GM23338 (cell line): ENCODE results near the gene MAN2B2. TPM values are rescaled to one million over a fixed set of nuclear protein-coding genes. Genes with fewer than 3 reads are reported as not detected.

Source experiments
- ATAC-seq: fragments of 200-7000 bp; cut with Tn5 transposase; 3 replicates; pipeline ENCODE4 v1.9.1; 2020
- DNase-seq: peaks from one replicate; pipeline ENCODE4 v3.0.0-alpha.2; 2015; ENCODE audit warnings: low spot score
- H2AFZ ChIP-seq: fragments of 200-600 bp; sonication (generic); 2 replicates; pipeline ENCODE4 v1.8.0; 2016; ENCODE audit warnings: antibody characterized with exemption, mild to moderate bottlenecking, moderate library complexity
- H3F3A ChIP-seq: fragments of 200-600 bp; sonication (generic); replicated peaks from 2 replicates; pipeline ENCODE4 v1.8.0; 2017; ENCODE audit warnings: antibody characterized with exemption, mixed run types, low read depth
- H3K27ac ChIP-seq: fragments of 200-600 bp; sonication (generic); 2 replicates; pipeline ENCODE4 v1.6.1; 2016; ENCODE audit warnings: low read depth
- H3K27me3 ChIP-seq: fragments of 200-600 bp; sonication (generic); 2 replicates; pipeline ENCODE4 v1.8.0; 2016; ENCODE audit warnings: mild to moderate bottlenecking, mixed run types, moderate library complexity; ENCODE audit not compliant: insufficient read depth
- H3K36me3 ChIP-seq: fragments of 200-600 bp; sonication (generic); 2 replicates; pipeline ENCODE4 v1.8.0; 2016; ENCODE audit warnings: mild to moderate bottlenecking; ENCODE audit not compliant: insufficient read depth
- H3K4me1 ChIP-seq: fragments of 200-600 bp; sonication (generic); 2 replicates; pipeline ENCODE4 v1.8.0; 2016; ENCODE audit warnings: mild to moderate bottlenecking, moderate library complexity; ENCODE audit not compliant: insufficient read depth
- H3K4me2 ChIP-seq: fragments of 200-600 bp; sonication (generic); 2 replicates; pipeline ENCODE4 v1.7.1; 2017; ENCODE audit warnings: mixed run types
- H3K4me3 ChIP-seq: fragments of 200-600 bp; sonication (generic); 2 replicates; pipeline ENCODE4 v1.6.1; 2016; ENCODE audit warnings: mixed run types
- H3K79me2 ChIP-seq: fragments of 200-600 bp; sonication (generic); replicated peaks from 2 replicates; pipeline ENCODE4 v1.8.0; 2017; ENCODE audit warnings: mild to moderate bottlenecking; ENCODE audit not compliant: insufficient read depth
- H3K9me2 ChIP-seq: fragments of 200-600 bp; sonication (generic); 2 replicates; pipeline ENCODE4 v1.8.0; 2017; ENCODE audit not compliant: insufficient read depth
- H4K20me1 ChIP-seq: fragments of 200-600 bp; sonication (generic); replicated peaks from 2 replicates; pipeline ENCODE4 v1.8.0; 2017; ENCODE audit warnings: mild to moderate bottlenecking; ENCODE audit not compliant: insufficient read depth
- H3K27ac Mint-ChIP-seq: 2 replicates; pipeline ENCODE4 v1.8.0; 2020; ENCODE audit warnings: inconsistent platforms, mild to moderate bottlenecking, moderate library complexity, mixed read lengths
- H3K27me3 Mint-ChIP-seq: 3 replicates; pipeline ENCODE4 v1.8.0; 2022; ENCODE audit warnings: low read depth, mild to moderate bottlenecking, moderate library complexity, mixed read lengths, inconsistent platforms; ENCODE audit not compliant: insufficient read depth, poor library complexity
- H3K36me3 Mint-ChIP-seq: 3 replicates; pipeline ENCODE4 v1.8.0; 2021; ENCODE audit warnings: low read depth, mild to moderate bottlenecking, inconsistent platforms, moderate library complexity, mixed read lengths
- H3K4me1 Mint-ChIP-seq: 3 replicates; pipeline ENCODE4 v1.8.0; 2020; ENCODE audit warnings: mild to moderate bottlenecking, inconsistent platforms, mixed read lengths
- H3K4me3 Mint-ChIP-seq: 3 replicates; pipeline ENCODE4 v1.8.0; 2021; ENCODE audit warnings: moderate library complexity, mild to moderate bottlenecking, inconsistent platforms, mixed read lengths
- H3K9me3 Mint-ChIP-seq: 3 replicates; pipeline ENCODE4 v1.8.0; 2020; ENCODE audit warnings: moderate library complexity, mild to moderate bottlenecking, inconsistent platforms, mixed read lengths
- CREB1 ChIP-seq: fragments of 250-450 bp; sonication (Bioruptor Pico); IDR thresholded peaks from 2 replicates; pipeline ENCODE4 v1.5.0; 2020; ENCODE audit warnings: low read depth, mild to moderate bottlenecking, moderate library complexity
- EZH2 ChIP-seq: fragments of 200-600 bp; sonication (generic); IDR thresholded peaks from one replicate; pipeline ENCODE4 v1.8.0; 2017; ENCODE audit warnings: antibody characterized with exemption, mild to moderate bottlenecking, low read depth; ENCODE audit not compliant: unreplicated experiment
- EZH2phosphoT487 ChIP-seq: fragments of 200-600 bp; sonication (generic); IDR thresholded peaks from one replicate; pipeline ENCODE4 v1.8.1; 2018; ENCODE audit warnings: antibody characterized with exemption; ENCODE audit not compliant: unreplicated experiment
- JUNB ChIP-seq: IDR thresholded peaks from one replicate; pipeline ENCODE4 v1.6.1; 2016; ENCODE audit warnings: antibody characterized with exemption; ENCODE audit not compliant: unreplicated experiment
- NANOG ChIP-seq: IDR thresholded peaks from 2 replicates; pipeline ENCODE4 v1.6.1; 2016; ENCODE audit warnings: antibody characterized with exemption, borderline replicate concordance
- POLR2AphosphoS5 ChIP-seq: IDR thresholded peaks from 2 replicates; pipeline ENCODE4 v1.6.1; 2016; ENCODE audit warnings: antibody characterized with exemption, low read depth
- STAT1 ChIP-seq: IDR thresholded peaks from one replicate; pipeline ENCODE4 v1.6.1; 2016; ENCODE audit warnings: antibody characterized with exemption; ENCODE audit not compliant: unreplicated experiment
- ZNF114 ChIP-seq: fragments of 250-450 bp; sonication (Bioruptor Pico); IDR thresholded peaks from 2 replicates; pipeline ENCODE4 v1.5.0; 2020; ENCODE audit warnings: mild to moderate bottlenecking, moderate library complexity
- ZNF331 ChIP-seq: fragments of 250-450 bp; sonication (Bioruptor Pico); IDR thresholded peaks from 2 replicates; pipeline ENCODE4 v1.5.0; 2020; ENCODE audit warnings: low read depth, mild to moderate bottlenecking, moderate library complexity
- polyA plus RNA-seq: library from polyadenylated mRNA; unstranded; fragments of >200 nt; fragmentation: Nextera tagmentation; extraction: Ambion mirVana; gene quantifications from 2 replicates; pipeline ENCODE4 v1.2.1, GENCODE V29; 2016
- total RNA-seq: library from RNA; depleted of rRNA; stranded (reverse); fragments of >200 nt; shearing (Covaris generic); gene quantifications from 2 replicates; pipeline ENCODE4 v1.2.3, GENCODE V29; 2014

The MAN2B2 gene
- total and polyA plus RNA-seq, 2 experiments from 2014 or later = 1.6 to 6.9 TPM

DNA sequence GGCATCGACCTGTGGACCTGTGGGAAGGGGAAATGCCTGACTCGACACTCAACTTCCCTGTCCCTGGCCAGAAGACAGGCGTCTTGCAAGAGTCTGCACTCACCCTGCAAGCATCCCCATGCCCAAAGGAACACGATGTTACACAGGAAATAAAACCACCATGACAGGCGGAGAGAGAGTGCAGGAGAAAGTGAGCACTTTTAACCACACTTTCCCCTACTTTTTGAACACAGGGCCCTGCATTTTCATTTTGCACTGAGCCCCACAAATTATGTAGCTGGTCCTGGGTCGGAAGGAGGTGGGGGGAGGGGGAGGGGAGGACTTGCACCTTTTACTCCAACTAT lies 13.8 kb upstream of the MAN2B2 start:
- peaks cover 64% of the 10 kb centered on the region for H3K27me3 Mint-ChIP-seq

DNA sequence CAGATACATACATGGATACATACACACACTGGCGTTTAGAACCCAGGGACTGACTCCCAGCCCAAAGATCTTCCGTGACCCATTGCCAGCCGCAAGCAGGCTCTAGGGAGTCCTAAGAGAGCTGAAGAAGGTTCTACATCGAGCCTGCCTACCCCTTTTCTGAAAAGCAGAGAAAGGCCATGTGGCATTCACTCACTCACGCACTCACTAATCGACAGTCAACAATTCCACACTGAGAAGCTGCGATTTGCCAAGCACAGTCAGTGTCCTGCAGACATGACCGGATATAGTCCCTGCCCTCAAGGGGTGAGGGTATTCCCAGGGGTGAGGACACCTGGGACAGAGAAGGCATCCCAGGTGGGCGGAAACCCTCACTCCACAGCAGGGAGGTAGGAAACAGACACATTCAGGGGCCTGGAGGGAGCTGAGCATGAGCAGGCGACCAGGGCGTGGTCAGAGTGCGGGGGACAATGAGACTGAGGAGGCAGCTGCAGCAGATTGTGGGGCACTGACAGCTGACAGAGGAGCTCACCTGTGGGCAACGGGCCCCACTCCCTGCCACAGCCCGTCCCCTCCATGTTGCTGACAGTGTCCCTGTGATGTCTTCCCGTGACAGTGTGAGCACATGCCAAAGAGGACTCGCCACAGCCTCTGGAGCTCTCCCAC lies 13.2 kb upstream of the MAN2B2 start:
- Mint-ChIP-seq H3K27ac (no peak overlapping the region), H3K9me3 (peaks cover 2% of the 10 kb centered on the region; the same call in 2 of the 3 replicates), H3K36me3 (no peaks in the 10 kb centered on the region; the same call in 2 of the 3 replicates), H3K4me3 (0 out of 3 replicates have a peak overlapping the region, but pooled peaks have one; percentile 18), H3K4me1 (peaks cover 7% of the 10 kb centered on the region; the same call in 1 of the 3 replicates), H3K27me3 (peaks cover 64% of the 10 kb centered on the region)
- no peaks in the 10 kb centered on the region for H3K4me1 ChIP-seq
- no peaks in the 10 kb centered on the region for H3K9me2 ChIP-seq
- TF ChIP-seq ZNF331 (no peak), NANOG (no peak), STAT1 (no peak), POLR2AphosphoS5 (no peak)
- H3F3A ChIP-seq = no peaks in the 10 kb centered on the region
- H3K4me2 ChIP-seq = no peak overlapping the region
- no peak overlapping the region for H2AFZ ChIP-seq
- ATAC-seq (peak; percentile 8; the same call in 2 of the 3 replicates), DNase-seq (no peak)
- no peak overlapping the region for H3K27ac ChIP-seq
- H4K20me1 ChIP-seq = no peaks in the 10 kb centered on the region
- no peaks in the 10 kb centered on the region for H3K79me2 ChIP-seq
- peaks cover 67% of the 10 kb centered on the region for H3K27me3 ChIP-seq
- H3K4me3 ChIP-seq = no peak overlapping the region
- H3K36me3 ChIP-seq = no peaks in the 10 kb centered on the region

More for the DNA sequence above, 13.8 kb upstream of the MAN2B2 start:
- no peaks in the 10 kb centered on the region for H4K20me1 ChIP-seq
- Mint-ChIP-seq H3K27ac (no peak overlapping the region), H3K36me3 (no peaks in the 10 kb centered on the region; the same call in 2 of the 3 replicates), H3K4me3 (no peak overlapping the region), H3K9me3 (peaks cover 2% of the 10 kb centered on the region; the same call in 2 of the 3 replicates), H3K4me1 (peaks cover 7% of the 10 kb centered on the region; the same call in 1 of the 3 replicates)
- no peak overlapping the region for H3K4me3 ChIP-seq
- DNase-seq = no peak
- no peaks in the 10 kb centered on the region for H3K79me2 ChIP-seq
- TF ChIP-seq CREB1 = no peak
- no peak for TF ChIP-seq POLR2AphosphoS5
- no peak for TF ChIP-seq ZNF331
- H2AFZ ChIP-seq = no peak overlapping the region
- no peaks in the 10 kb centered on the region for H3K36me3 ChIP-seq
- no peaks in the 10 kb centered on the region for H3K4me1 ChIP-seq
- ATAC-seq = no peak
- H3K27ac ChIP-seq = no peak overlapping the region
- peaks cover 66% of the 10 kb centered on the region for H3K27me3 ChIP-seq
- H3K9me2 ChIP-seq = no peaks in the 10 kb centered on the region
- H3K4me2 ChIP-seq = no peak overlapping the region
- H3F3A ChIP-seq = no peaks in the 10 kb centered on the region

DNA sequence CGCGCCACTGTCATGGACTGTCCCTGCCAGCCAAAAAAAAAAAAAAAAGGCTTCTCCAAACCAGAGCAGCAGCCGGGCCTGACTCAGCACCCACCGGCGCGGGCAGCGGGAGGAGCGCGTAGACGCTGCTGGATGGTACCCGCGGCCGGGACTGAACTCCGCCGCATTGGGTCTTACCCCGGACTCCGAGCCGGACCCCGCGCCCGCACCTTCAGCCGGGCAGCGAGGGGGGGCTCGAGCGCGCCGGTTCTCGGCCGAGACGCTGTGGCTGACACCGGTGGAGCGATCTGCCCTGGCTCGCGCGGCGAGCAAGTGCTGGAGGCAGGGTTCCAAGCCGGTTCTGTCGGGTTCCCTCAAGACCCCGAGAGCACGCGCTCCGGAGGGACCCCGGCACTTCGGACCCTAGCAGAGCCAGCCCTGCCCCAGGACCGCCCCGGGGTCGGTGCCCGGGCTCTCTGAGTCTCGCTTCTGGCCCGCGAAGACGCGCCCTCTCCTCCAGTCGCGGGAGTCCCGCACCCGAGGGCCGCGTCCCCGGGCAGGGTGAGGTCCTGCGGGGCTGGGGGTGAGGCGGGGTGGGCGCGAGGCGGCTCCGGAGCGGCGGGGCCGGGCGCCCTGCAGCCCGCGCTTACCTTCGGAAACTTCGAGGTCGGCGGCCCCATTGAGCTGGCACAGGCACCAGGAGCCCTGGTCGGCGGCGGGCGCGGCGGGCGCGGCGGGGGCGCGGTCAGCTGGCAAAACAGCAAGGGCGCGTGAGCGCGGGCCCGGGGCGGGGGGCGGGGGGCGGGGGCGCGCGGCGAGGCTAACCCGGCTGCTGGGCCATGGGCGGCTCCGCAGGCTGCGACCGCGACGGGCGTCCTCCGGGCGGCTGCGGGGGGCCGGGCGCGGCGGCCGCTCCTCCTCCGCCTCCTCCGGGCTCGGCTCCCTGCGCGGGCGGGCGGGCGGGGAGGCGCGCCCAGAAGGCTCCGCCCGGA lies 11.8 kb upstream of the MAN2B2 start:
- H3F3A ChIP-seq = no peaks in the 10 kb centered on the region
- H3K4me2 ChIP-seq = peak overlapping the region; percentile 79
- Mint-ChIP-seq H3K4me1 (peaks cover 7% of the 10 kb centered on the region; the same call in 1 of the 3 replicates), H3K27ac (no peak overlapping the region), H3K27me3 (peaks cover 63% of the 10 kb centered on the region), H3K36me3 (no peaks in the 10 kb centered on the region; the same call in 2 of the 3 replicates), H3K4me3 (peak overlapping the region; percentile 55), H3K9me3 (no peaks in the 10 kb centered on the region; the same call in 2 of the 3 replicates)
- H4K20me1 ChIP-seq = no peaks in the 10 kb centered on the region; the same call in 1 of the 2 replicates
- peak overlapping the region; percentile 90 for H2AFZ ChIP-seq
- ATAC-seq (peak; percentile 74), DNase-seq (peak; percentile 66)
- no peaks in the 10 kb centered on the region for H3K79me2 ChIP-seq
- no peaks in the 10 kb centered on the region for H3K9me2 ChIP-seq
- peak overlapping the region; percentile 60 for H3K4me3 ChIP-seq
- no peak overlapping the region for H3K27ac ChIP-seq
- no peaks in the 10 kb centered on the region for H3K36me3 ChIP-seq
- no peaks in the 10 kb centered on the region for H3K4me1 ChIP-seq
- H3K27me3 ChIP-seq = peaks cover 67% of the 10 kb centered on the region
- TF ChIP-seq ZNF114 (CRISPR knock-in tag) (no peak), STAT1 (no peak), EZH2 (peak; percentile 69), CREB1 (no peak), EZH2phosphoT487 (peak; percentile 63), JUNB (no peak)
